ENCODE measurements around the gene SMURF2. TPM values are rescaled to one million over a fixed set of nuclear protein-coding genes. Genes with fewer than 3 reads are reported as not detected.

SMURF2 gene
- total RNA-seq, 6 experiments from 2014 or later = 2.5 to 6.8 (median 4.0) TPM

DNA sequence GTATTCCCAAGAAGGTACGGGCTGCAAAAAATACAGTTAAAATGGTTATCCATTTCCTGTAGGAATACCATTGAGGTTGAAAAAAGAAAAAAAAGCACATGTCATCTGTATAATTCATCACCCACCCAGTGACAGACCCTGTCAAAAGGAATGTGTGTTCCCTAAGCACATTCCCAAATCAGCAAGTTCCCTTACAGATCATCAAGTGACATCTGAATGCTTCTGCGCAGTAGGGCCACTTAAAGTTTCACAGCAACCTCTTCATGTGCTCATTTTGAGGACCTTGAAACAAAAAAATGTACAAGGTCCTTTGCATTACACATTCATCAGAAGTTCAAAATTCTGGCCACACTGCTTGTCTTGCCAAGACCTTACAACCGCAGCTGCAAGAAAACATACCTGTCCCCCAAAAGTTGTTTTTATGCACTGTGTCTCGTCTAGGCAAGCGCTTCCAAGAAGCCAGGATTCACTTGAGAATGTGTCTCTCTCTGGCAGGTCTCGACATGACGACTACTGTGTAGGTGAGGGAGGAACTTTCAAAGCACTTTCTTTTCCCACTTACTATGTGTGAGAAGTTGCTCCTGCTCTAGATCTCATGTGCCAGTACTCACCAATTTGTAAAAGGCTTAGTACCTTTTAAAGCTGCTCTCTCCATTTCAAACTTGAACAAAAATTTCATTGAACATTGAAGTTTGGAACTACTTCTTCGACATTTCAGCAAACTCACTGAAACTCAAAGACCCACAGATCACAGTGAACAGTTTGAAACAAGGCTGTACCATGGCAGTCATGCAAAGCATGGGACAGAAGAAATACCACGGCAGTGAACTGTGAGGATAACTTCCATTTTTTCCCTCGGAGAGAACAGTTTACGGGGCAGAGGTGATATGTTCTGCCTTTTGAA lies 161.0 kb downstream of the SMURF2 start:
- no peaks in the 10 kb centered on the region for H3K9me3 ChIP-seq
- H3K36me3 ChIP-seq = peaks cover 37 to 67% (median 53%) of the 10 kb centered on the region in 4 donors
- ATAC-seq (no peak), DNase-seq (no peak)
- H3K27ac ChIP-seq = no peak overlapping the region
- intact Hi-C loops (cut with DNase I) = no loop called here
- H3K27me3 ChIP-seq = no peaks in the 10 kb centered on the region
- 83% methylated on average over 11 of the region's 11 CpGs for WGBS (ENCODE audit: insufficient coverage, low coverage, low lambda C conversion rate, missing lambda C conversion rate)
- no peak overlapping the region for H3K4me3 ChIP-seq
- peaks cover 0 to 61% (median 11%) of the 10 kb centered on the region in 4 donors for H3K4me1 ChIP-seq
- TF ChIP-seq POLR2A (IDR thresholded peaks at IDR 0.05) = no peak
- TF ChIP-seq, protein P1, sequence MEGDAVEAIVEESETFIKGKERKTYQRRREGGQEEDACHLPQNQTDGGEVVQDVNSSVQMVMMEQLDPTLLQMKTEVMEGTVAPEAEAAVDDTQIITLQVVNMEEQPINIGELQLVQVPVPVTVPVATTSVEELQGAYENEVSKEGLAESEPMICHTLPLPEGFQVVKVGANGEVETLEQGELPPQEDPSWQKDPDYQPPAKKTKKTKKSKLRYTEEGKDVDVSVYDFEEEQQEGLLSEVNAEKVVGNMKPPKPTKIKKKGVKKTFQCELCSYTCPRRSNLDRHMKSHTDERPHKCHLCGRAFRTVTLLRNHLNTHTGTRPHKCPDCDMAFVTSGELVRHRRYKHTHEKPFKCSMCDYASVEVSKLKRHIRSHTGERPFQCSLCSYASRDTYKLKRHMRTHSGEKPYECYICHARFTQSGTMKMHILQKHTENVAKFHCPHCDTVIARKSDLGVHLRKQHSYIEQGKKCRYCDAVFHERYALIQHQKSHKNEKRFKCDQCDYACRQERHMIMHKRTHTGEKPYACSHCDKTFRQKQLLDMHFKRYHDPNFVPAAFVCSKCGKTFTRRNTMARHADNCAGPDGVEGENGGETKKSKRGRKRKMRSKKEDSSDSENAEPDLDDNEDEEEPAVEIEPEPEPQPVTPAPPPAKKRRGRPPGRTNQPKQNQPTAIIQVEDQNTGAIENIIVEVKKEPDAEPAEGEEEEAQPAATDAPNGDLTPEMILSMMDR (IDR thresholded peaks at IDR 0.05) = no peak

DNA sequence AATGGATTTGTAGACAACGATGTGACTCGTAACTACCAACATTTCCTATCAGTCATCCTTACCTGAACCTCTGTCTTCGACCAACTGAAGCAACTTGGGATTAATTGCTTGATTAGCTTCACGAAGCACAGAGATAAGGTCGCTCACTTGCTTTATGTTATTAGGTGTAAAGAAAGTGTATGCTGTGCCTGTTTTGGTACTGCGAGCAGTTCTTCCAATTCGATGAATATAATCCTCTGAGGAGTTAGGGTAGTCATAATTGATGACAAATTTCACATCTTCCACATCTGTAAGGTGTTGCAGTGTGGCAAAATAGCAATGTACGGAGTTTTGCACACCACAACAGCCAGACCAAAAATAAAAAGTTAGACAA lies 161.6 kb downstream of the SMURF2 start:
- Histone ChIP-seq H3K36me3 (peaks cover 37 to 67% (median 53%) of the 10 kb centered on the region in 4 donors), H3K4me3 (no peak overlapping the region), H3K9me3 (no peaks in the 10 kb centered on the region), H3K4me1 (peaks cover 0 to 67% (median 14%) of the 10 kb centered on the region in 4 donors), H3K27me3 (no peaks in the 10 kb centered on the region), H3K27ac (no peak overlapping the region)
- DNase-seq (no peak), ATAC-seq (no peak)
- WGBS (ENCODE audit: insufficient coverage, low coverage, low lambda C conversion rate, missing lambda C conversion rate) = 77% methylated on average over 5 of the region's 8 CpGs
- intact Hi-C loops (cut with DNase I) = no loop called here
- TF ChIP-seq, protein P1 (IDR thresholded peaks at IDR 0.05) = no peak

DNA sequence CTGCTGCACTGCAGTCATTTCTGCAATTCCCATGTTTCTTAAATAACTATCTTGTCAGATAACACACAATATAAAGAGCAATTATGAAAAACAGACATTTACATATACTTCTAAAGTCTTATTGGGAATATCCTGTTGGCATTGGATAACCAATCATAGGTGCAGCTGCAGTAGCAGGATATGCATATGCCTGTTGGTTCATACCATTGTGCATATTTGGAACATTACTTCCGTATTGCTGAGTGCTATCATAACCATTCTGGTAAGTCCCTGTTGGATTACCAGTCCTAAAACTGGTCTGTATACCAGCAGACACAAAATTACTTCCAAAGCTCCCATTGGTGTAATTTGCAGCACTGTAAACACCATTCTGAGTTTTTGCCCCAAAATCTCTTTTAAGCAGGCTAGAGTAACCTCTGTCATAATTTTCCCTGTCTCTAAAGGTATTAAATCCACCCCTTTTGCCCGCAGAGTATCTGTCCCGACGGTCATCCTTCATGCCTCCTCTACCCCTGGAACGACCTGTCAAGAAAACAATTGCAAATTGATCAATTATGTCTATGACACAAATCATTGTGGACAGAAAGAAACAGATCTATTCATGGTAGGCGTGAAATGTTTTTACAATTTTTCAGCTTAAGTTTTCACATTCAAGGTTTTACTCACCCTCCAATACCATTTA lies 162.2 kb downstream of the SMURF2 start:
- Histone ChIP-seq H3K27me3 (no peaks in the 10 kb centered on the region), H3K4me1 (peaks cover 0 to 72% (median 15%) of the 10 kb centered on the region in 4 donors), H3K9me3 (no peaks in the 10 kb centered on the region), H3K4me3 (no peak overlapping the region), H3K36me3 (peaks cover 37 to 67% (median 53%) of the 10 kb centered on the region in 4 donors), H3K27ac (no peak overlapping the region)
- DNase-seq (no peak), ATAC-seq (no peak)
- WGBS (ENCODE audit: insufficient coverage, low coverage, low lambda C conversion rate, missing lambda C conversion rate) = 81% methylated on average over 6 of the region's 6 CpGs
- peak; percentile 16 for TF ChIP-seq POLR2A (IDR thresholded peaks at IDR 0.05)
- TF ChIP-seq, protein P1 (IDR thresholded peaks at IDR 0.05) = no peak
- intact Hi-C loops (cut with DNase I) = no loop called here

DNA sequence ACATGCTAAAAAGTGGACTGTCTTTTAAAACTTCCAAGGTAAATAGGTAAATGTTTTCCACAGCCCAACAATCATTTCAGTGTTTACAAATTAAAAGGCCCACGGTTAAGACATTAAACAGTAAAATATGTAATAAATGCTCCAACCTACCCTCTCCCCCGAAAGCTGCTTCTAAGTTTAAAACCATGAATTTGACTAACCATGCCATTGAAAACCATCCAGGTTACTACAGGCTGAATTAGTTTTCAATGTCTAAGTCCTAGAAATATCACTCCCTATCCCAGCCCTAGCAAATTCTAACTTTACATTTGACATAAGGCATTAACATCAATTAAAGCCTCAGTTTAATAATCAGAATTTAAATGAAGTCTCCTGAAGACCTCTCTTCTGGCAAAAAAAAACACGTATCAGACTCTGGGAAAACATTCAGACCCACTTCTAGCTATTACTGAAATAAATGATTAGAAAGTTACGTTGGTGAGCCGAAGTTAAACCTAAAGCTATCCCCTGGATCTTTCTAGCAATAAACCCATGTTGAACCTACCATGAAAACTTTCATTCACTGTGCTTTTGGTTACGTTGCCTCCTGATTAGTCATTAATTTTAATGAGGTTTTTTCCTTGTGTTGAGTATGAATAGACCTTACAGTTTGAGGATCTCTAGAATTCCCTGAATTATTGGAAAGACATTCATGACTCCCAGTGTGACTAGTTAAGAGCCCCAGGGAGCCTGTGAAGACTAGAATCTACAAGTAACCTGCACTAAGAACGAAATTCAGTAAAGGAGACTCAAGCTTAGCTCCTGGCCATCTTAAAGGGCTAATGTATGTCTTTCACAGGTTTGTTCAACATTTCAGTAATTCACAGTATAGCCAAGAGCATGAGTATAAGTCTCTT lies 163.6 kb downstream of the SMURF2 start:
- Histone ChIP-seq H3K9me3 (no peaks in the 10 kb centered on the region), H3K36me3 (peaks cover 30 to 56% (median 45%) of the 10 kb centered on the region in 4 donors), H3K27me3 (no peaks in the 10 kb centered on the region), H3K27ac (no peak overlapping the region), H3K4me1 (peaks cover 0 to 64% (median 11%) of the 10 kb centered on the region in 4 donors), H3K4me3 (no peak overlapping the region)
- ATAC-seq (no peak), DNase-seq (no peak)
- WGBS (ENCODE audit: insufficient coverage, low coverage, low lambda C conversion rate, missing lambda C conversion rate) = 56% methylated on average over 6 of the region's 7 CpGs
- TF ChIP-seq, protein P1 (IDR thresholded peaks at IDR 0.05) = no peak
- peak; percentile 11 for TF ChIP-seq POLR2A (IDR thresholded peaks at IDR 0.05)
- intact Hi-C loops (cut with DNase I) = no loop called here
